ENCODE data around the gene SH3BP5.

DNA sequence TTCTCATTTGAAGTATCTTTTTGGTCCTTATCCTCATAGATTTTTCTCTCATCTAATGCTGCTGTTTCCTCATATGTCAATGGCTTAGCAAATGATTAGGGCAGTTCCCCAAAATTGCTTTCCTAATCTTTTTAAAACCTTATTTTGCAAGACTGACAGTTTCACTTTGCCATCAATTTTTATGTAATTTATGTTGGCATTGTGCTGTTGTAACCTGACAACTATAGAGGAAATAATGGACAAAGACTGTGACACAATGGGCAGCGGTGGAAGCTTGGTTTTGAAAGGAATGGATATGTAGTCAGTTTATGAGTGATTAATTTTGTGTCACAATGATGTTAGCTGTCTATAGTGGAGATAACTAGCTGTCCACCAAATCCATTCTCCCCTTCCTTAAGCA is 10.6 kb upstream of the SH3BP5 start:
- TF ChIP-seq, protein P1, sequence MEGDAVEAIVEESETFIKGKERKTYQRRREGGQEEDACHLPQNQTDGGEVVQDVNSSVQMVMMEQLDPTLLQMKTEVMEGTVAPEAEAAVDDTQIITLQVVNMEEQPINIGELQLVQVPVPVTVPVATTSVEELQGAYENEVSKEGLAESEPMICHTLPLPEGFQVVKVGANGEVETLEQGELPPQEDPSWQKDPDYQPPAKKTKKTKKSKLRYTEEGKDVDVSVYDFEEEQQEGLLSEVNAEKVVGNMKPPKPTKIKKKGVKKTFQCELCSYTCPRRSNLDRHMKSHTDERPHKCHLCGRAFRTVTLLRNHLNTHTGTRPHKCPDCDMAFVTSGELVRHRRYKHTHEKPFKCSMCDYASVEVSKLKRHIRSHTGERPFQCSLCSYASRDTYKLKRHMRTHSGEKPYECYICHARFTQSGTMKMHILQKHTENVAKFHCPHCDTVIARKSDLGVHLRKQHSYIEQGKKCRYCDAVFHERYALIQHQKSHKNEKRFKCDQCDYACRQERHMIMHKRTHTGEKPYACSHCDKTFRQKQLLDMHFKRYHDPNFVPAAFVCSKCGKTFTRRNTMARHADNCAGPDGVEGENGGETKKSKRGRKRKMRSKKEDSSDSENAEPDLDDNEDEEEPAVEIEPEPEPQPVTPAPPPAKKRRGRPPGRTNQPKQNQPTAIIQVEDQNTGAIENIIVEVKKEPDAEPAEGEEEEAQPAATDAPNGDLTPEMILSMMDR (IDR thresholded peaks at IDR 0.05; ENCODE audit: low read length) = no peak
- TF ChIP-seq EZH2phosphoT487 (IDR thresholded peaks at IDR 0.05; ENCODE audit: low read length) = no peak
